Upper lobe of left lung (tissue), 6 donors: ENCODE data around the gene COL27A1. TPM values are rescaled to one million over a fixed set of nuclear protein-coding genes. Genes with fewer than 3 reads are reported as not detected.

Experiments used
- ATAC-seq, 2 donors: fragments of 200-7000 bp; cut with Tn5 transposase; one replicate each; pipeline ENCODE4 v1.9.1; 2022; ENCODE audit warnings: mild to moderate bottlenecking in 2 of 2, moderate library complexity in 2 of 2; ENCODE audit not compliant: low FRiP score in 2 of 2
- DNase-seq, 2 donors: peaks; one replicate each; pipeline ENCODE4 v3.0.0-alpha.2; 2019 to 2020
- H3K27ac ChIP-seq, 4 donors: fragments of 200-600 bp; sonication (generic); one replicate each; pipeline ENCODE4 v1.5.1; 2016 to 2019
- H3K27me3 ChIP-seq, 4 donors: fragments of 200-600 bp; sonication (generic); one replicate each; pipeline ENCODE4 v1.5.1; 2017 to 2019
- H3K36me3 ChIP-seq, 4 donors: fragments of 200-600 bp; sonication (generic); one replicate each; pipeline ENCODE4 v1.5.1; 2016 to 2019
- H3K4me1 ChIP-seq, 4 donors: fragments of 200-600 bp; sonication (generic); one replicate each; pipeline ENCODE4 v1.5.1; 2018 to 2019
- H3K4me3 ChIP-seq, 4 donors: fragments of 200-600 bp; sonication (generic); one replicate each; pipeline ENCODE4 v1.5.1; 2017 to 2019; ENCODE audit warnings: mild to moderate bottlenecking in 2 of 4, moderate library complexity in 1 of 4
- H3K9me3 ChIP-seq, 4 donors: fragments of 200-600 bp; sonication (generic); one replicate each; pipeline ENCODE4 v1.5.1; 2018 to 2019
- CTCF ChIP-seq, 6 experiments: fragments of 450-650 bp in 4 of 6; fragments of 200-600 bp in 2 of 6; sonication (generic) in 2 of 6; IDR thresholded peaks; one replicate each; pipeline ENCODE4 v1.5.1; 2016 to 2019; ENCODE audit warnings: antibody characterized with exemption in 6 of 6
- EP300 ChIP-seq, 4 donors: sonication (generic); formaldehyde crosslinking; IDR thresholded peaks; one replicate each; pipeline ENCODE4 v1.5.1; 2017; ENCODE audit warnings: antibody characterized with exemption in 4 of 4, control low read depth in 2 of 4
- POLR2A ChIP-seq, 4 donors: fragments of 450-650 bp; IDR thresholded peaks; one replicate each; pipeline ENCODE4 v1.5.1; 2016 to 2017; ENCODE audit warnings: antibody characterized with exemption in 4 of 4, mild to moderate bottlenecking in 2 of 4
- POLR2AphosphoS5 ChIP-seq, 2 donors: sonication (generic); formaldehyde crosslinking; IDR thresholded peaks; one replicate each; pipeline ENCODE4 v1.5.1; 2017; ENCODE audit warnings: antibody characterized with exemption in 2 of 2
- WGBS, 2 donors: methylation state at CpG; one replicate each; pipeline ENCODE4 v1.1.5; 2017 to 2018; 5-methylcytosine and 5-hydroxymethylcytosine counted together
- total RNA-seq, 6 donors: library from RNA; depleted of rRNA in 4 of 6; stranded (reverse); fragments of >200 nt in 4 of 6; gene quantifications; one replicate each; pipeline versions ENCODE4 v1.1.0 to v1.2.1, GENCODE V29; 2016 to 2021
- donor health status: DM: no; HTN: no; CAD: no; lungs with moderate emphysema.
- donor health status: DM: no; HTN: yes; CAD: no; lungs with severe emphysema.

COL27A1 gene
- total RNA-seq, 6 donors from 2014 or later, result 4.0 to 55.5 (median 9.2) TPM

GRCh38 chr9:114275246-114276004, 120.1 kb downstream of the COL27A1 start:
- no peak for ATAC-seq
- TF ChIP-seq EP300 (IDR thresholded peaks at IDR 0.05) (no peak), POLR2A (IDR thresholded peaks at IDR 0.05) (no peak), CTCF (IDR thresholded peaks at IDR 0.05) (no peak), POLR2AphosphoS5 (IDR thresholded peaks at IDR 0.05) (no peak)
- 76 to 87% methylated on average over 5 to 13 of the region's 15 CpGs for WGBS, 2 donors

GRCh38 chr9:114276908-114277821, 121.8 kb downstream of the COL27A1 start:
- no peak for DNase-seq
- 86 to 90% methylated on average over 18 of the region's 18 CpGs for WGBS, 2 donors
- H3K27ac ChIP-seq, result no peak overlapping the region

More at GRCh38 chr9:114275246-114276004, 120.1 kb downstream of the COL27A1 start:
- no peaks in the 10 kb centered on the region for H3K4me1 ChIP-seq
- H3K36me3 ChIP-seq, result no peaks in the 10 kb centered on the region
- H3K9me3 ChIP-seq, result no peaks in the 10 kb centered on the region
- no peaks in the 10 kb centered on the region for H3K27me3 ChIP-seq
- DNase-seq, result peak in 1 of 2 donors; percentile 73
- no peak overlapping the region for H3K27ac ChIP-seq
- H3K4me3 ChIP-seq, result no peak overlapping the region

GRCh38 chr9:114278356-114278755, 123.0 kb downstream of the COL27A1 start:
- no peaks in the 10 kb centered on the region for H3K4me1 ChIP-seq
- DNase-seq (no peak), ATAC-seq (no peak)
- H3K9me3 ChIP-seq, result no peaks in the 10 kb centered on the region
- H3K36me3 ChIP-seq, result no peaks in the 10 kb centered on the region
- H3K27me3 ChIP-seq, result no peaks in the 10 kb centered on the region
- TF ChIP-seq POLR2A (IDR thresholded peaks at IDR 0.05) (no peak), EP300 (IDR thresholded peaks at IDR 0.05) (no peak), CTCF (IDR thresholded peaks at IDR 0.05) (no peak), POLR2AphosphoS5 (IDR thresholded peaks at IDR 0.05) (no peak)
- H3K4me3 ChIP-seq, result no peak overlapping the region
- H3K27ac ChIP-seq, result no peak overlapping the region
- WGBS, 2 donors, result 72 to 73% methylated on average over 3 of the region's 3 CpGs

More at GRCh38 chr9:114276908-114277821, 121.8 kb downstream of the COL27A1 start:
- Histone ChIP-seq H3K9me3 (no peaks in the 10 kb centered on the region), H3K36me3 (no peaks in the 10 kb centered on the region), H3K4me3 (no peak overlapping the region), H3K27me3 (no peaks in the 10 kb centered on the region), H3K4me1 (no peaks in the 10 kb centered on the region)
- TF ChIP-seq CTCF (IDR thresholded peaks at IDR 0.05) (no peak), POLR2AphosphoS5 (IDR thresholded peaks at IDR 0.05) (peak in 1 of 2 donors; percentile 17)
- no peak for ATAC-seq

GRCh38 chr9:114278881-114279570, 123.7 kb downstream of the COL27A1 start:
- 78 to 83% methylated on average over 12 to 14 of the region's 14 CpGs for WGBS, 2 donors
- Histone ChIP-seq H3K27me3 (no peaks in the 10 kb centered on the region), H3K27ac (no peak overlapping the region), H3K4me1 (no peaks in the 10 kb centered on the region), H3K9me3 (no peaks in the 10 kb centered on the region), H3K4me3 (no peak overlapping the region), H3K36me3 (no peaks in the 10 kb centered on the region)
- TF ChIP-seq POLR2AphosphoS5 (IDR thresholded peaks at IDR 0.05), result no peak
- no peak for TF ChIP-seq POLR2A (IDR thresholded peaks at IDR 0.05)
- no peak for TF ChIP-seq EP300 (IDR thresholded peaks at IDR 0.05)
- ATAC-seq, result no peak
- DNase-seq, result no peak

GRCh38 chr9:114279693-114280092, 124.4 kb downstream of the COL27A1 start:
- ATAC-seq (no peak), DNase-seq (no peak)
- Histone ChIP-seq H3K9me3 (no peaks in the 10 kb centered on the region), H3K4me1 (no peaks in the 10 kb centered on the region), H3K27me3 (no peaks in the 10 kb centered on the region), H3K27ac (no peak overlapping the region), H3K4me3 (no peak overlapping the region), H3K36me3 (no peaks in the 10 kb centered on the region)
- no peak for TF ChIP-seq POLR2A (IDR thresholded peaks at IDR 0.05)
- TF ChIP-seq CTCF (IDR thresholded peaks at IDR 0.05), result no peak
- TF ChIP-seq POLR2AphosphoS5 (IDR thresholded peaks at IDR 0.05), result no peak
- TF ChIP-seq EP300 (IDR thresholded peaks at IDR 0.05), result no peak
- 94 to 98% methylated on average over 3 of the region's 3 CpGs for WGBS, 2 donors
